Keratinocyte (primary cell): ENCODE results near the gene OR6B3. TPM values are rescaled to one million over a fixed set of nuclear protein-coding genes. Genes with fewer than 3 reads are reported as not detected.

ENCODE experiments used
- DNase-seq: peaks from one replicate; pipeline ENCODE4 v3.0.0-alpha.2; 2011; ENCODE audit warnings: low read depth, missing footprints, low spot score
- FAIRE-seq: peaks from 2 replicates; lab custom pipeline; 2011; peaks lifted over from hg19 to GRCh38; lab: Jason Lieb, UNC
- H2AFZ ChIP-seq: 2 replicates; pipeline ENCODE4 v1.6.0; 2012; ENCODE audit warnings: low read length, control low read depth, inconsistent platforms; ENCODE audit not compliant: control insufficient read depth
- H3K27ac ChIP-seq: 2 replicates; pipeline ENCODE4 v1.5.1; 2011; ENCODE audit warnings: low read length; ENCODE audit not compliant: control insufficient read depth, insufficient read depth
- H3K27me3 ChIP-seq: 3 replicates; pipeline ENCODE4 v1.6.0; 2011; ENCODE audit warnings: low read length; ENCODE audit not compliant: control insufficient read depth, insufficient read depth; ENCODE audit errors: extremely low read depth
- H3K36me3 ChIP-seq, 2 experiments: 2 replicates in 1 of 2; 3 replicates in 1 of 2; pipeline ENCODE4 v1.5.1; 2011; ENCODE audit warnings: low read length in 2 of 2, mild to moderate bottlenecking in 1 of 2; ENCODE audit not compliant: control insufficient read depth in 2 of 2, insufficient read depth in 2 of 2; ENCODE audit errors: extremely low read depth in 1 of 2
- H3K4me1 ChIP-seq: 3 replicates; pipeline ENCODE4 v1.5.1; 2011; ENCODE audit warnings: low read length; ENCODE audit not compliant: control insufficient read depth, insufficient read depth; ENCODE audit errors: extremely low read depth
- H3K4me2 ChIP-seq: 3 replicates; pipeline ENCODE4 v1.6.0; 2011; ENCODE audit warnings: low read depth, low read length; ENCODE audit not compliant: control insufficient read depth, insufficient read depth; ENCODE audit errors: extremely low read depth
- H3K4me3 ChIP-seq, 3 experiments: fragments of 200-600 bp in 1 of 3; sonication (generic) in 1 of 3; 2 replicates in 2 of 3; 3 replicates in 1 of 3; pipeline ENCODE4 v1.5.1; 2011 to 2016; ENCODE audit warnings: low read length in 3 of 3, mild to moderate bottlenecking in 3 of 3, control low read depth in 2 of 3, inconsistent platforms in 1 of 3, low read depth in 1 of 3, mixed read lengths in 1 of 3, mixed run types in 1 of 3, moderate library complexity in 1 of 3; ENCODE audit not compliant: control insufficient read depth in 2 of 3, insufficient read depth in 2 of 3; ENCODE audit errors: extremely low read depth in 1 of 3
- H3K79me2 ChIP-seq: 2 replicates; pipeline ENCODE4 v1.6.0; 2012; ENCODE audit warnings: low read length; ENCODE audit not compliant: control insufficient read depth, insufficient read depth
- H3K9ac ChIP-seq: 3 replicates; pipeline ENCODE4 v1.6.0; 2011; ENCODE audit warnings: low read length; ENCODE audit not compliant: control insufficient read depth, insufficient read depth; ENCODE audit errors: extremely low read depth
- H3K9me1 ChIP-seq: 3 replicates; pipeline ENCODE4 v1.6.0; 2011; ENCODE audit warnings: low read length; ENCODE audit not compliant: control insufficient read depth, insufficient read depth; ENCODE audit errors: extremely low read depth
- H3K9me3 ChIP-seq: 2 replicates; pipeline ENCODE4 v1.5.1; 2012; ENCODE audit warnings: low read depth, low read length; ENCODE audit not compliant: control insufficient read depth
- H4K20me1 ChIP-seq: 3 replicates; pipeline ENCODE4 v1.6.0; 2011; ENCODE audit warnings: low read length; ENCODE audit not compliant: control insufficient read depth, insufficient read depth; ENCODE audit errors: extremely low read depth
- EZH2 ChIP-seq: IDR thresholded peaks from one replicate; pipeline ENCODE4 v1.6.1; 2012; ENCODE audit warnings: inconsistent platforms, mild to moderate bottlenecking, low read length, moderate library complexity
- dilution Hi-C: fragments of 300-500 bp; cut with MboI; formaldehyde crosslinking; loops from one replicate; pipeline ENCODE4 v1.7.0; 2020; ENCODE audit warnings: low sequenced_read_pairs; ENCODE audit not compliant: extremely low pct_ligation_motif_present
- polyA plus RNA-seq, 5 experiments: library from polyadenylated mRNA; depleted of rRNA in 3 of 5; stranded (reverse) in 3 of 5; stranded (forward) in 1 of 5; unstranded in 1 of 5; fragments of >200 nt; gene quantifications; 1 replicate in 1 of 5; 2 replicates in 3 of 5; 3 replicates in 1 of 5; pipeline versions ENCODE4 v1.2.1 to v1.2.3, GENCODE V29; 2011 to 2012; ENCODE audit warnings: missing spikeins in 2 of 5, low read depth in 1 of 5, low replicate concordance in 1 of 5
- TF ChIP-seq, protein P1 (sequence below), 3 experiments: IDR thresholded peaks in 1 of 3; conservative IDR thresholded peaks in 1 of 3; optimal IDR thresholded peaks in 1 of 3; 2 replicates in 2 of 3; 3 replicates in 1 of 3; pipeline versions ENCODE3 to v1.5.1; 2011; ENCODE audit warnings: low read length in 3 of 3, mild to moderate bottlenecking in 3 of 3, moderate library complexity in 2 of 3, control low read depth in 1 of 3, inconsistent platforms in 1 of 3; ENCODE audit not compliant: insufficient read depth in 2 of 3; ENCODE audit errors: extremely low read depth in 1 of 3

The OR6B3 gene
- polyA plus RNA-seq, 1 donor (not counting 4 experiments of a cell fraction or from before 2014, with no cell fraction given), result not detected

DNA sequence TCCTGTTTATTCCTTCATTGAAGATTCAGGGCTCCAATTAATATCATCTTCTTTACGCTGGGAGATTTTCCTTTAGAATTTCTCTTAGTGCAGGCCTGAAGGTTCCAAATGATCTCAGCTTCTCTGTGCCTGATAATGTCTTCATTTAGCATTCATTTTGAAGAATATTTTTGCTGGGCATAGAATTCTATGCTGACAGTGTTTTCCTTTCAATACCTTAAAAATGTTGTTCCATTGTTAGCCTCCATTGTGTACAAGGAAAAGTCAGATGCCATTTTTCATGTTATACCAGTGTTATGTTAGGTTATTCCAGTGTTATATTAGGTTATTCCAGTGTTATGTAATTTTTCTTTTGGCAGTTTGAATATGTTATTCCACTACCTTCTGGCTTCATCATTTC, 14.9 kb upstream of the OR6B3 start:
- Histone ChIP-seq H4K20me1 (no peaks in the 10 kb centered on the region), H3K79me2 (no peaks in the 10 kb centered on the region), H3K27me3 (peaks cover 3% of the 10 kb centered on the region), H3K27ac (no peak overlapping the region), H3K4me3 (no peak overlapping the region), H3K4me2 (no peak overlapping the region), H2AFZ (no peak overlapping the region), H3K9me3 (no peaks in the 10 kb centered on the region), H3K9ac (no peak overlapping the region), H3K9me1 (no peaks in the 10 kb centered on the region), H3K4me1 (no peaks in the 10 kb centered on the region), H3K36me3 (no peaks in the 10 kb centered on the region)
- FAIRE-seq (no peak), DNase-seq (no peak)
- TF ChIP-seq EZH2, result no peak
- TF ChIP-seq, protein P1, sequence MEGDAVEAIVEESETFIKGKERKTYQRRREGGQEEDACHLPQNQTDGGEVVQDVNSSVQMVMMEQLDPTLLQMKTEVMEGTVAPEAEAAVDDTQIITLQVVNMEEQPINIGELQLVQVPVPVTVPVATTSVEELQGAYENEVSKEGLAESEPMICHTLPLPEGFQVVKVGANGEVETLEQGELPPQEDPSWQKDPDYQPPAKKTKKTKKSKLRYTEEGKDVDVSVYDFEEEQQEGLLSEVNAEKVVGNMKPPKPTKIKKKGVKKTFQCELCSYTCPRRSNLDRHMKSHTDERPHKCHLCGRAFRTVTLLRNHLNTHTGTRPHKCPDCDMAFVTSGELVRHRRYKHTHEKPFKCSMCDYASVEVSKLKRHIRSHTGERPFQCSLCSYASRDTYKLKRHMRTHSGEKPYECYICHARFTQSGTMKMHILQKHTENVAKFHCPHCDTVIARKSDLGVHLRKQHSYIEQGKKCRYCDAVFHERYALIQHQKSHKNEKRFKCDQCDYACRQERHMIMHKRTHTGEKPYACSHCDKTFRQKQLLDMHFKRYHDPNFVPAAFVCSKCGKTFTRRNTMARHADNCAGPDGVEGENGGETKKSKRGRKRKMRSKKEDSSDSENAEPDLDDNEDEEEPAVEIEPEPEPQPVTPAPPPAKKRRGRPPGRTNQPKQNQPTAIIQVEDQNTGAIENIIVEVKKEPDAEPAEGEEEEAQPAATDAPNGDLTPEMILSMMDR (optimal IDR thresholded peaks at IDR 0.05 in 1 of 3, IDR thresholded peaks at IDR 0.05 in 1 of 3, conservative IDR thresholded peaks at IDR 0.05 in 1 of 3; ENCODE audit: extremely low read depth in 1 of 3, insufficient read depth in 2 of 3, low read length in 3 of 3), result no peak
- dilution Hi-C loops, result no loop called here

DNA sequence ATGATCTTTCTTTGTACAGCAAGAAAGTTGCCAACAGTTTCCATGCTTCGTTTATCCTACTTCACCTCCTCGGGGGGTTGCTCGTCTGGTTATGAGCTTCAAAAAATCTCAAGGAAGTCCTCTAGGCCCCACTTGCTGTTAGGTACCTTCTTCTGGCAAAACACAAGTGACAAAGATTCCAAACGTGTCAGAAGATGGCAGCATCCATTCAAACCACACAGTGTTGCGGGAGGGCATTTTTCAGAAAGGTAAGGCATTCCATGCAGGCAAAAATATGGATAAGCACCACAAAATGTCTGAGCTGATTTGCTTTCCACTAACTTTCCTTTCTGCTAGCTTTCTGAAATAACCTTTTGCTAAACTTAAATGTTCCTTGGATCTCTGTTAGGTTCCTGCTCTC, 13.2 kb upstream of the OR6B3 start:
- H3K9me1 ChIP-seq, result no peaks in the 10 kb centered on the region
- H3K4me2 ChIP-seq, result no peak overlapping the region
- peaks cover 3% of the 10 kb centered on the region for H3K27me3 ChIP-seq
- H3K4me1 ChIP-seq, result no peaks in the 10 kb centered on the region
- no peak overlapping the region for H3K27ac ChIP-seq
- H2AFZ ChIP-seq, result no peak overlapping the region
- no peaks in the 10 kb centered on the region for H3K79me2 ChIP-seq
- FAIRE-seq, result no peak
- H3K9ac ChIP-seq, result no peak overlapping the region
- H3K4me3 ChIP-seq, result no peak overlapping the region
- no peaks in the 10 kb centered on the region for H3K9me3 ChIP-seq
- TF ChIP-seq EZH2, result no peak
- TF ChIP-seq, protein P1 (optimal IDR thresholded peaks at IDR 0.05 in 1 of 3, IDR thresholded peaks at IDR 0.05 in 1 of 3, conservative IDR thresholded peaks at IDR 0.05 in 1 of 3; ENCODE audit: extremely low read depth in 1 of 3, insufficient read depth in 2 of 3, low read length in 3 of 3), result no peak
- dilution Hi-C loops, result no loop called here
- no peaks in the 10 kb centered on the region for H4K20me1 ChIP-seq
- no peak for DNase-seq
- H3K36me3 ChIP-seq, result no peaks in the 10 kb centered on the region
